Aorta (tissue), 5 donors: ENCODE data around the gene MORN3. TPM values are rescaled to one million over a fixed set of nuclear protein-coding genes. Genes with fewer than 3 reads are reported as not detected.
"Not testable (repeated sequence)": the region's sequence is repeated elsewhere in the genome, so short reads cannot be mapped to it uniquely, and the experiment has no call there.

Experiments used
- ATAC-seq: fragments of 200-7000 bp; cut with Tn5 transposase; one replicate; pipeline ENCODE4 v1.9.1; 2022; ENCODE audit warnings: moderate library complexity; ENCODE audit not compliant: low FRiP score
- DNase-seq, 2 donors: peaks; one replicate each; pipeline ENCODE4 v3.0.0-alpha.2; 2020
- H3K27ac ChIP-seq, 2 donors: one replicate each; pipeline ENCODE4 v1.5.1; 2013; ENCODE audit warnings: low read length in 2 of 2, mild to moderate bottlenecking in 2 of 2, moderate library complexity in 2 of 2, control low read depth in 1 of 2, inconsistent platforms in 1 of 2, low read depth in 1 of 2
- H3K27me3 ChIP-seq, 2 donors: one replicate each; pipeline ENCODE4 v1.6.1; 2013; ENCODE audit warnings: control low read depth in 1 of 2, low read length in 1 of 2, mild to moderate bottlenecking in 1 of 2, moderate library complexity in 1 of 2; ENCODE audit not compliant: insufficient read depth in 2 of 2, control insufficient read depth in 1 of 2
- H3K36me3 ChIP-seq, 2 donors: one replicate each; pipeline ENCODE4 v1.6.1; 2013; ENCODE audit warnings: control low read depth in 1 of 2, low read length in 1 of 2, mild to moderate bottlenecking in 1 of 2; ENCODE audit not compliant: insufficient read depth in 2 of 2, control insufficient read depth in 1 of 2
- H3K4me1 ChIP-seq, 2 donors: one replicate each; pipeline ENCODE4 v1.6.1; 2013; ENCODE audit warnings: low read length in 2 of 2, control low read depth in 1 of 2, mild to moderate bottlenecking in 1 of 2, moderate library complexity in 1 of 2; ENCODE audit not compliant: insufficient read depth in 2 of 2, control insufficient read depth in 1 of 2
- H3K4me3 ChIP-seq, 2 donors: one replicate each; pipeline ENCODE4 v1.5.1; 2013; ENCODE audit warnings: low read length in 2 of 2, control low read depth in 1 of 2, mild to moderate bottlenecking in 1 of 2
- H3K9me3 ChIP-seq: one replicate; pipeline ENCODE4 v1.6.1; 2013; ENCODE audit warnings: mild to moderate bottlenecking, low read length; ENCODE audit not compliant: control insufficient read depth
- WGBS, 2 donors: extraction: QIAGEN DNeasy Blood & Tissue Kit; methylation state at CpG; one replicate each; pipeline ENCODE4 v1.1.7; 2013; 5-methylcytosine and 5-hydroxymethylcytosine counted together
- intact Hi-C, 2 donors: fragments of 100-400 bp; cut with DNase I; formaldehyde crosslinking; loops; one replicate each; pipeline versions ENCODE4 v1.14.2 to v1.15.0; 2022
- long read RNA-seq, 2 donors: library from polyadenylated mRNA; unstranded; transcript quantifications; one replicate each; pipeline ENCODE4 v2.0.0, GENCODE V29; 2020 to 2021
- polyA plus RNA-seq, 2 donors: library from polyadenylated mRNA; stranded (reverse); fragments of 200-250 nt; gene quantifications; one replicate each; pipeline ENCODE4 v1.2.3, GENCODE V29; 2013
- total RNA-seq, 2 donors: library from RNA; stranded (reverse); fragmentation: NEBNext Ultra II Directional; extraction: Animal tissue kit (Norgen Biotek cat#: 25700); gene quantifications; one replicate each; pipeline ENCODE4 v1.2.1, GENCODE V29; 2021
- donor health status: healthy with polysubstance abuse.
- donor health status: Bipolar disorder and iron deficiency.
- donor health status: DM: no; HTN: no; CAD: no.
- donor health status: DM: no; HTN: no; CAD: no.
- donor health status: DM: yes; HTN: yes; CAD: no.

Gene MORN3
- total RNA-seq (under 1 TPM in 1 of 2 donors, not detected in 1; 0.57 TPM), polyA plus RNA-seq (1 to 10 TPM; 1.3 to 1.4 TPM)
- long read RNA-seq, donor 1, partial matches to known transcripts = 0 of 2 reads
- long read RNA-seq, donor 1, other reads (novel, unspliced or antisense) = 2 of 2 reads
- long read RNA-seq, donor 2, partial matches to known transcripts = 0 of 3 reads
- long read RNA-seq, donor 2, other reads (novel, unspliced or antisense) = 3 of 3 reads

- 96 to 97% methylated on average over 5 of the region's 5 CpGs for WGBS, 2 donors
- no peak for DNase-seq
- no peak for ATAC-seq
- intact Hi-C loops = no loop called here
- no peak within 1 kb of the TSS for H3K4me3 ChIP-seq
- H3K27ac ChIP-seq = no peak within 1 kb of the TSS
- no peaks in the 10 kb centered on the region for H3K27me3 ChIP-seq
- no peaks in the 10 kb centered on the region for H3K36me3 ChIP-seq
- H3K9me3 ChIP-seq = no peaks in the 10 kb centered on the region
- no peaks in the 10 kb centered on the region for H3K4me1 ChIP-seq
Observed at GRCh38 chr12:121669521-121669900, at the start of gene MORN3. TSS of gene MORN3 (minus strand) at chr12:121669654. CDS start at chr12:121669483, 171 bp downstream.

GRCh38 chr12:121718653-121719239, 49.3 kb upstream of the MORN3 start:
- DNase-seq (no peak), ATAC-seq (no peak)
- no peaks in the 10 kb centered on the region for H3K4me1 ChIP-seq
- no peaks in the 10 kb centered on the region for H3K27me3 ChIP-seq
- 94 to 97% methylated on average over 3 of the region's 3 CpGs for WGBS, 2 donors
- H3K36me3 ChIP-seq = no peaks in the 10 kb centered on the region
- H3K4me3 ChIP-seq = no peak overlapping the region
- no peaks in the 10 kb centered on the region for H3K9me3 ChIP-seq
- no peak overlapping the region for H3K27ac ChIP-seq
- intact Hi-C loops = loop anchor here in 1 of 2 donors (5.0 to 10.0 kb wide), 2 partner anchors 44 to 176 kb away; no protein-coding TSS in a partner anchor

GRCh38 chr12:121717041-121717699, 47.7 kb upstream of the MORN3 start:
- no peak overlapping the region for H3K4me3 ChIP-seq
- no peaks in the 10 kb centered on the region for H3K36me3 ChIP-seq
- no peak overlapping the region for H3K27ac ChIP-seq
- H3K4me1 ChIP-seq = no peaks in the 10 kb centered on the region
- no peaks in the 10 kb centered on the region for H3K9me3 ChIP-seq
- intact Hi-C loops = loop anchor here in 1 of 2 donors (5.0 to 10.0 kb wide), 2 partner anchors 45 to 178 kb away; no protein-coding TSS in a partner anchor
- no peak for DNase-seq
- no peaks in the 10 kb centered on the region for H3K27me3 ChIP-seq
- WGBS, 2 donors = 87 to 88% methylated on average over 10 of the region's 10 CpGs
- no peak for ATAC-seq

GRCh38 chr12:121715862-121716435, 46.5 kb upstream of the MORN3 start:
- Histone ChIP-seq H3K9me3 (no peaks in the 10 kb centered on the region), H3K27ac (no peak overlapping the region), H3K4me1 (no peaks in the 10 kb centered on the region), H3K4me3 (no peak overlapping the region), H3K36me3 (no peaks in the 10 kb centered on the region), H3K27me3 (no peaks in the 10 kb centered on the region)
- 77 to 78% methylated on average over 6 of the region's 6 CpGs for WGBS, 2 donors
- no peak for DNase-seq
- intact Hi-C loops = loop anchor here in 1 of 2 donors (5.0 to 10.0 kb wide), 2 partner anchors 46 to 179 kb away; no protein-coding TSS in a partner anchor
- ATAC-seq = no peak

GRCh38 chr12:121715055-121715454, 45.6 kb upstream of the MORN3 start:
- not testable (repeated sequence) for ATAC-seq, H3K27ac ChIP-seq, H3K4me1 ChIP-seq, H3K27me3 ChIP-seq, H3K4me3 ChIP-seq, DNase-seq, H3K9me3 ChIP-seq, H3K36me3 ChIP-seq
- intact Hi-C loops = loop anchor here in 1 of 2 donors (5.0 to 10.0 kb wide), 2 partner anchors 47 to 180 kb away; no protein-coding TSS in a partner anchor
- WGBS, 2 donors = 97% methylated on average over 7 of the region's 7 CpGs

- H3K9me3 ChIP-seq = no peaks in the 10 kb centered on the region
- no peak overlapping the region for H3K27ac ChIP-seq
- WGBS, 2 donors = 58 to 62% methylated on average over 6 of the region's 6 CpGs
- no peak for DNase-seq
- H3K27me3 ChIP-seq = no peaks in the 10 kb centered on the region
- H3K4me1 ChIP-seq = no peaks in the 10 kb centered on the region
- no peaks in the 10 kb centered on the region for H3K36me3 ChIP-seq
- no peak overlapping the region for H3K4me3 ChIP-seq
- no peak for ATAC-seq
- intact Hi-C loops = loop anchor here (5.0 to 10.0 kb wide), 3 partner anchors 39 to 181 kb away; no protein-coding TSS in a partner anchor
Observed at GRCh38 chr12:121713793-121714192, 44.3 kb upstream of the MORN3 start.

- peak in 1 of 2 donors; percentile 53 for DNase-seq
- no peak overlapping the region for H3K27ac ChIP-seq
- peak; percentile 27 for ATAC-seq
Observed at GRCh38 chr12:121713257-121713777, 43.9 kb upstream of the MORN3 start.

GRCh38 chr12:121712461-121713256, 43.2 kb upstream of the MORN3 start, which contains the start of gene TMEM120B:
TSS of gene TMEM120B (plus strand) at chr12:121712752. CDS start at chr12:121712896, 144 bp downstream.
- peak within 1 kb of the TSS in 1 of 2 donors; percentile 91 for H3K27ac ChIP-seq
- no peaks in the 10 kb centered on the region for H3K9me3 ChIP-seq
- H3K36me3 ChIP-seq = no peaks in the 10 kb centered on the region
- no peaks in the 10 kb centered on the region for H3K27me3 ChIP-seq
- 0% methylated on average over 66 to 74 of the region's 74 CpGs for WGBS, 2 donors
- ATAC-seq (peak; percentile 96), DNase-seq (peak; percentile 89 to 95)
- H3K4me3 ChIP-seq = peak within 1 kb of the TSS; percentile 78 to 80
- intact Hi-C loops = loop anchor here (5.0 to 10.0 kb wide), 3 partner anchors 40 to 182 kb away; no protein-coding TSS in a partner anchor
- H3K4me1 ChIP-seq = no peaks in the 10 kb centered on the region

More at GRCh38 chr12:121713257-121713777, 43.9 kb upstream of the MORN3 start:
- H3K9me3 ChIP-seq = no peaks in the 10 kb centered on the region
- H3K4me3 ChIP-seq = peak overlapping the region; percentile 42 to 80
- H3K36me3 ChIP-seq = no peaks in the 10 kb centered on the region
- intact Hi-C loops = loop anchor here (5.0 to 10.0 kb wide), 3 partner anchors 39 to 181 kb away; no protein-coding TSS in a partner anchor
- no peaks in the 10 kb centered on the region for H3K4me1 ChIP-seq
- 10 to 12% methylated on average over 14 of the region's 14 CpGs for WGBS, 2 donors
- no peaks in the 10 kb centered on the region for H3K27me3 ChIP-seq
